Astrocyte (in vitro differentiated cells and primary cell): ENCODE measurements around the gene SMCO2. TPM values are rescaled to one million over a fixed set of nuclear protein-coding genes. Genes with fewer than 3 reads are reported as not detected.

ENCODE experiments used
- DNase-seq: peaks from one replicate; pipeline ENCODE4 v3.0.0-alpha.2; 2010; ENCODE audit warnings: low read depth
- FAIRE-seq: peaks from 2 replicates; lab custom pipeline; 2011; peaks lifted over from hg19 to GRCh38; lab: Jason Lieb, UNC
- H2AFZ ChIP-seq: 2 replicates; pipeline ENCODE4 v1.6.0; 2012; ENCODE audit warnings: low read depth, low read length, inconsistent platforms
- H3K27ac ChIP-seq: 2 replicates; pipeline ENCODE4 v1.5.1; 2011; ENCODE audit warnings: low read depth, low read length, inconsistent platforms
- H3K27me3 ChIP-seq: 2 replicates; pipeline ENCODE4 v1.6.0; 2011; ENCODE audit warnings: low read length, inconsistent platforms; ENCODE audit not compliant: insufficient read depth
- H3K36me3 ChIP-seq: 2 replicates; pipeline ENCODE4 v1.5.1; 2011; ENCODE audit warnings: low read length, inconsistent platforms; ENCODE audit not compliant: insufficient read depth
- H3K4me1 ChIP-seq: 2 replicates; pipeline ENCODE4 v1.5.1; 2011; ENCODE audit warnings: low read length, inconsistent platforms; ENCODE audit not compliant: insufficient read depth
- H3K4me2 ChIP-seq: 2 replicates; pipeline ENCODE4 v1.6.0; 2012; ENCODE audit warnings: low read length, inconsistent platforms
- H3K4me3 ChIP-seq: 2 replicates; pipeline ENCODE4 v1.5.1; 2011; ENCODE audit warnings: low read depth, mild to moderate bottlenecking, low read length, inconsistent platforms; ENCODE audit not compliant: insufficient read depth
- H3K79me2 ChIP-seq: 2 replicates; pipeline ENCODE4 v1.6.0; 2012; ENCODE audit warnings: mild to moderate bottlenecking, low read length, inconsistent platforms; ENCODE audit not compliant: insufficient read depth
- H3K9ac ChIP-seq: 2 replicates; pipeline ENCODE4 v1.6.0; 2012; ENCODE audit warnings: mild to moderate bottlenecking, low read length, inconsistent platforms
- H3K9me3 ChIP-seq: 2 replicates; pipeline ENCODE4 v1.5.1; 2012; ENCODE audit warnings: low read depth, mild to moderate bottlenecking, low read length, inconsistent platforms; ENCODE audit not compliant: insufficient read depth
- H4K20me1 ChIP-seq: 2 replicates; pipeline ENCODE4 v1.6.0; 2012; ENCODE audit warnings: low read length, inconsistent platforms; ENCODE audit not compliant: insufficient read depth
- H3K27ac Mint-ChIP-seq: one replicate; pipeline ENCODE4 v1.8.0; 2021; ENCODE audit warnings: mild to moderate bottlenecking, mixed read lengths; ENCODE audit not compliant: unreplicated experiment
- H3K27me3 Mint-ChIP-seq: one replicate; pipeline ENCODE4 v1.8.0; 2021; ENCODE audit warnings: low read depth, mixed read lengths; ENCODE audit not compliant: unreplicated experiment
- H3K36me3 Mint-ChIP-seq: one replicate; pipeline ENCODE4 v1.8.0; 2021; ENCODE audit warnings: low read depth, mixed read lengths; ENCODE audit not compliant: unreplicated experiment
- H3K4me1 Mint-ChIP-seq: one replicate; pipeline ENCODE4 v1.8.0; 2021; ENCODE audit warnings: low read depth, mixed read lengths; ENCODE audit not compliant: unreplicated experiment
- H3K4me3 Mint-ChIP-seq: one replicate; pipeline ENCODE4 v1.8.0; 2021; ENCODE audit warnings: mild to moderate bottlenecking, moderate library complexity, mixed read lengths; ENCODE audit not compliant: unreplicated experiment
- H3K9me3 Mint-ChIP-seq: one replicate; pipeline ENCODE4 v1.8.0; 2021; ENCODE audit warnings: mild to moderate bottlenecking, mixed read lengths; ENCODE audit not compliant: unreplicated experiment
- CTCF ChIP-seq: IDR thresholded peaks from 2 replicates; pipeline ENCODE4 v1.5.1; 2011; ENCODE audit warnings: low read depth, mild to moderate bottlenecking, inconsistent platforms, low read length, moderate library complexity; ENCODE audit not compliant: insufficient read depth
- EZH2 ChIP-seq: IDR thresholded peaks from 2 replicates; pipeline ENCODE4 v1.6.1; 2012; ENCODE audit warnings: mild to moderate bottlenecking, low read length, inconsistent platforms; ENCODE audit not compliant: insufficient read depth
- total RNA-seq: library from RNA; stranded (reverse); gene quantifications from 2 replicates; pipeline ENCODE4 v1.2.1, GENCODE V29; 2021

Gene SMCO2
- total RNA-seq, 1 donor from 2014 or later = 0.32 TPM

DNA sequence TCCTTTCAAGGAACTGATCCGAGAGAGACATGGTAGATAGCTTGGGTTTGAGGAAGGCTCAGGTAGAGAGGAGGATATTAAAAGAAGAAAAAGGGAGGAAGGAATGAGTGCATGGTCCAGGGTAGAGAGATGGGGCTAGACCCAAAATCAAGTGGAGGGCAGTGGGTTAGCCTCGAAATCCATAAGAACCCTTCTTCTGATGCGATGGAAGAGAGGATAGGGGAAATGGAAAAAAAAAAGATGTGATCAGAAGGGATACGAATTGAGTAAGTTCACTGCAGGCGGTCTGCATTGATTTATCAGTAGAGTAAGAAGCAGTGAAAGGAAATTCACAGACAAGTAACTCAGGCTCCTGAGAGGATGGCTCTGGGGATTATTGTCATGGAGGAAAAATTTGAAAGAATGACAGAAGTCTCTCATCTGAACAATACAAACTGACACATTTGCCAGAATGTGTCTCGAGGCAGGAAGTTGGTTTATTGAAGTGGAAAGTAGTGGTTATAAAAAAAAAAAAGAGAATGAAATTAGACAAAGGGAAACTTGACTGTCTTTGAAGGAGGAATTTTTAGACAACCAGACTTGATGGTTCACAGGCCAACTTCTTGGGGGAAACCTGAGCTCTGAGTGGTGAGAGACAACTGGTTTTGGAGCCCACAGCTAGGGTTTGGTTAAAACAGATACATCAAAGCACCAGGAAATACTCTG lies 87.7 kb downstream of the SMCO2 start:
- TF ChIP-seq EZH2 = no peak
- TF ChIP-seq CTCF = no peak
- H3K27me3 ChIP-seq = no peaks in the 10 kb centered on the region
- no peaks in the 10 kb centered on the region for H3K9me3 Mint-ChIP-seq
- H3K27me3 Mint-ChIP-seq = no peaks in the 10 kb centered on the region
- peak overlapping the region; percentile 41 for H3K4me3 Mint-ChIP-seq
- peak; percentile 53 for DNase-seq
- no peaks in the 10 kb centered on the region for H3K9me3 ChIP-seq
- H3K4me1 ChIP-seq = peaks cover 20% of the 10 kb centered on the region
- H3K4me1 Mint-ChIP-seq = peaks cover 40% of the 10 kb centered on the region
- peaks cover 23% of the 10 kb centered on the region for H3K36me3 Mint-ChIP-seq
- peak overlapping the region; percentile 25 for H3K4me2 ChIP-seq
- no peak overlapping the region for H2AFZ ChIP-seq
- H3K79me2 ChIP-seq = peaks cover 100% of the 10 kb centered on the region
- no peak for FAIRE-seq
- peak overlapping the region; percentile 41 for H3K27ac ChIP-seq
- peak overlapping the region; percentile 70 for H3K27ac Mint-ChIP-seq
- H3K4me3 ChIP-seq = no peak overlapping the region
- peaks cover 3% of the 10 kb centered on the region for H3K36me3 ChIP-seq
- peaks cover 86% of the 10 kb centered on the region for H4K20me1 ChIP-seq
- no peak overlapping the region for H3K9ac ChIP-seq

DNA sequence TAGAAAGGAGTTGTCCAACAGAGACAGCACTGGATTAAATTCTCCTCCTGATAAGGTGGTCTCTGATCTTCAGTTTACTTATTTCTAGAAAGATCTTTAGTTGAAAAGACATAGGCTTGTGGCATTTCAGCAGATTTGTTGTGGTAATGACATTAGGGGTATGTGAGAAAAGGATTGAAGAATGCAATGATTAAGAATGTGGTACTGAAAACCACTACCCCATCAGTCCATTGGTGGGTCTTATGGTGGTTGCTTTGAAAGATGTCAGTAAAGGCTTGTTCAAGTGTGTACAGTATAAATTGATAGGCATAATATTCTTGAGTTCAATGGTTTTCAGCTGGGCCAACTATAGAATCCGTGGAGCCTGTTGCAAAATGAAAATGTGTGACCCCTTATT lies 88.2 kb downstream of the SMCO2 start:
- Mint-ChIP-seq H3K4me3 (peak overlapping the region; percentile 17), H3K4me1 (peaks cover 41% of the 10 kb centered on the region), H3K9me3 (no peaks in the 10 kb centered on the region), H3K36me3 (peaks cover 23% of the 10 kb centered on the region), H3K27ac (peak overlapping the region; percentile 70), H3K27me3 (no peaks in the 10 kb centered on the region)
- Histone ChIP-seq H3K27ac (peak overlapping the region; percentile 41), H3K79me2 (peaks cover 100% of the 10 kb centered on the region), H3K4me1 (peaks cover 20% of the 10 kb centered on the region), H3K4me3 (no peak overlapping the region), H3K9ac (no peak overlapping the region), H4K20me1 (peaks cover 87% of the 10 kb centered on the region), H3K4me2 (peak overlapping the region; percentile 25), H3K9me3 (no peaks in the 10 kb centered on the region), H2AFZ (no peak overlapping the region), H3K27me3 (no peaks in the 10 kb centered on the region), H3K36me3 (peaks cover 3% of the 10 kb centered on the region)
- TF ChIP-seq EZH2 (no peak), CTCF (no peak)
- DNase-seq (peak; percentile 39), FAIRE-seq (no peak)

DNA sequence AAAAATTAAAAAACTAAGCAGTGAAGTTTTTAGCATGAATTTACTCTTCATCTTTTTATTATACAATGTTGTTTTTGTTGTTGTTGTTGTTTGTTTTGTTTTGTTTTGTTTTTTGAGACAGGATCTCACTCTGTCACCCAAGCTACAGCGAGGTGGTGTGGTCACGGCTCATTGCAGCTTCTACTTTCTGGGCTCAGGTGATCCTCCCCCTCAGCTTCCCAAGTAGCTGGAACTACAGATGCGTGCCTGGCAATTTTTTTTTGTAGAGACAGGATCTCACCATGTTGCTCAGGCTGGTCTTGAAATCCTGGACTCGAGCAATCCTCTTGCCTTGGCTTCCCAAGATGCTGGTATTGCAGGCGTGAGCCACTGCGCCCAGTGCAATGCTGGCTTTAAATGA lies 88.8 kb downstream of the SMCO2 start:
- H3K9me3 ChIP-seq = no peaks in the 10 kb centered on the region
- no peak overlapping the region for H3K9ac ChIP-seq
- TF ChIP-seq EZH2 (no peak), CTCF (no peak)
- Mint-ChIP-seq H3K4me3 (no peak overlapping the region), H3K27ac (no peak overlapping the region), H3K36me3 (peaks cover 23% of the 10 kb centered on the region), H3K27me3 (no peaks in the 10 kb centered on the region), H3K9me3 (no peaks in the 10 kb centered on the region), H3K4me1 (peaks cover 38% of the 10 kb centered on the region)
- FAIRE-seq (no peak), DNase-seq (no peak)
- H3K36me3 ChIP-seq = peaks cover 3% of the 10 kb centered on the region
- no peak overlapping the region for H3K4me3 ChIP-seq
- peaks cover 16% of the 10 kb centered on the region for H3K4me1 ChIP-seq
- H4K20me1 ChIP-seq = peaks cover 88% of the 10 kb centered on the region
- H3K27me3 ChIP-seq = no peaks in the 10 kb centered on the region
- no peak overlapping the region for H3K27ac ChIP-seq
- H3K4me2 ChIP-seq = no peak overlapping the region
- H3K79me2 ChIP-seq = peaks cover 100% of the 10 kb centered on the region
- no peak overlapping the region for H2AFZ ChIP-seq
